HepG2 (cell line): ENCODE results near the gene COPS4. TPM values are rescaled to one million over a fixed set of nuclear protein-coding genes. Genes with fewer than 3 reads are reported as not detected.

Experiments
- ATAC-seq: fragments of 200-7000 bp; cut with Tn5 transposase; 3 replicates; pipeline ENCODE4 v1.9.1; 2020; ENCODE audit warnings: mild to moderate bottlenecking, moderate library complexity
- BruUV-seq: library from RNA; stranded (reverse); fragments of 400-500 nt; replicated peaks from 2 replicates; lab custom pipeline; 2021; lab: Mats Ljungman, UMichigan
- CTCF ChIA-PET: fragments of 300-600 bp; formaldehyde crosslinking; extraction: SDS; loops from one replicate; lab custom pipeline; 2021; ENCODE audit warnings: low total read pairs, inconsistent platforms, low intra/inter-chr PET ratio; lab: Yijun Ruan, JAX
- POLR2A ChIA-PET: fragments of 350-600 bp; sonication (Branson Sonifier 250); formaldehyde crosslinking; loops from one replicate; lab custom pipeline; 2020; ENCODE audit warnings: antibody characterized with exemption, inconsistent platforms; lab: Yijun Ruan, JAX
- DNase-seq: peaks from one replicate; pipeline ENCODE4 v3.0.0-alpha.2; 2015; ENCODE audit warnings: low spot score
- FAIRE-seq: peaks from 3 replicates; lab custom pipeline; 2011; peaks lifted over from hg19 to GRCh38; lab: Jason Lieb, UNC
- H2AFZ ChIP-seq: one replicate; pipeline ENCODE4 v1.6.1; 2011; ENCODE audit warnings: low read length, inconsistent platforms
- H3K27ac ChIP-seq: fragments of 300-600 bp; 3 replicates; pipeline ENCODE4 v1.8.0; 2011; ENCODE audit warnings: mixed run types, mild to moderate bottlenecking, mixed read lengths, low read length, inconsistent platforms; ENCODE audit not compliant: insufficient read depth; ENCODE audit errors: extremely low read length
- H3K27me3 ChIP-seq, 2 experiments: fragments of 200-600 bp in 1 of 2; 2 replicates in 1 of 2; 3 replicates in 1 of 2; pipeline versions ENCODE4 v1.6.0 to v1.8.0; 2011; ENCODE audit warnings: low read length in 2 of 2, mild to moderate bottlenecking in 2 of 2, moderate library complexity in 2 of 2, inconsistent platforms in 1 of 2; ENCODE audit not compliant: insufficient read depth in 2 of 2, control insufficient read depth in 1 of 2
- H3K36me3 ChIP-seq, 2 experiments: fragments of 200-600 bp in 1 of 2; replicated peaks in 1 of 2; 2 replicates in 1 of 2; 3 replicates in 1 of 2; pipeline versions ENCODE4 v1.5.1 to v1.8.0; 2011; ENCODE audit warnings: low read length in 2 of 2, inconsistent platforms in 1 of 2; ENCODE audit not compliant: insufficient read depth in 2 of 2, control insufficient read depth in 1 of 2
- H3K4me1 ChIP-seq: 2 replicates; pipeline ENCODE4 v1.5.1; 2012; ENCODE audit warnings: low read length, inconsistent platforms; ENCODE audit not compliant: insufficient read depth
- H3K4me2 ChIP-seq: 2 replicates; pipeline ENCODE4 v1.6.0; 2011; ENCODE audit warnings: low read depth, low read length, inconsistent platforms
- H3K4me3 ChIP-seq, 3 experiments: fragments of 200-600 bp in 1 of 3; sonication (generic), shearing (Covaris generic) in 1 of 3; replicated peaks in 1 of 3; 2 replicates each; pipeline ENCODE4 v1.5.1; 2011 to 2016; ENCODE audit warnings: low read length in 3 of 3, inconsistent platforms in 2 of 3, low read depth in 2 of 3, mild to moderate bottlenecking in 2 of 3, control low read depth in 1 of 3, mixed read lengths in 1 of 3; ENCODE audit not compliant: insufficient read depth in 1 of 3
- H3K79me2 ChIP-seq: one replicate; pipeline ENCODE4 v1.6.1; 2011; ENCODE audit warnings: low read length, inconsistent platforms; ENCODE audit not compliant: insufficient read depth
- H3K9ac ChIP-seq: 2 replicates; pipeline ENCODE4 v1.6.0; 2011; ENCODE audit warnings: mild to moderate bottlenecking, low read depth, low read length, inconsistent platforms; ENCODE audit not compliant: insufficient read depth
- H3K9me3 ChIP-seq: 2 replicates; pipeline ENCODE4 v1.5.1; 2012; ENCODE audit warnings: mild to moderate bottlenecking, low read length
- H4K20me1 ChIP-seq: 2 replicates; pipeline ENCODE4 v1.6.0; 2011; ENCODE audit warnings: inconsistent platforms, mild to moderate bottlenecking, low read length, moderate library complexity; ENCODE audit not compliant: insufficient read depth
- AHDC1 ChIP-seq: sonication (generic); formaldehyde crosslinking; IDR thresholded peaks from 2 replicates; pipeline ENCODE4 v1.5.1; 2020; ENCODE audit warnings: mild to moderate bottlenecking, missing genetic modification reagents, borderline replicate concordance
- ZFAT ChIP-seq: sonication (generic); formaldehyde crosslinking; conservative IDR thresholded peaks from 2 replicates; pipeline ENCODE4 v1.8.1; 2023; ENCODE audit warnings: missing genetic modification reagents, inconsistent platforms
- ZNF576 ChIP-seq: sonication (generic); formaldehyde crosslinking; IDR thresholded peaks from 2 replicates; pipeline ENCODE4 v1.4.0; 2020; ENCODE audit warnings: mild to moderate bottlenecking, missing genetic modification reagents
- WGBS: methylation state at CpG from one replicate; pipeline ENCODE4 v1.1.6; 2017; ENCODE audit warnings: low lambda C conversion rate; 5-methylcytosine and 5-hydroxymethylcytosine counted together
- in situ Hi-C: cut with HindIII; loops from 2 replicates; pipeline ENCODE4 v1.10.0; 2017; ENCODE audit warnings: low pct_unique_long_range_greater_than_20kb; ENCODE audit not compliant: extremely low pct_ligation_motif_present
- intact Hi-C: fragments of 100-400 bp; cut with micrococcal nuclease; formaldehyde crosslinking; loops from one replicate; pipeline ENCODE4 v1.10.0; 2022; ENCODE audit not compliant: unreplicated experiment
- polyA plus RNA-seq, 8 experiments: library from polyadenylated mRNA; depleted of rRNA in 3 of 8; stranded (reverse) in 7 of 8; unstranded in 1 of 8; fragments of >200 nt; fragmentation: Illumina TruSeq in 4 of 8; extraction: Trizol in 4 of 8; gene quantifications; 2 replicates each; pipeline versions ENCODE4 v1.2.1 to v1.2.3, GENCODE V29; 2011 to 2016; ENCODE audit warnings: low read depth in 4 of 8, missing spikeins in 1 of 8, mixed read lengths in 1 of 8; ENCODE audit not compliant: insufficient read depth in 1 of 8
- total RNA-seq, 5 experiments: library from RNA; depleted of rRNA; stranded (reverse); fragments of >200 nt; fragmentation: Illumina TruSeq; extraction: Trizol; gene quantifications; 2 replicates each; pipeline ENCODE4 v1.2.3, GENCODE V29; 2016; ENCODE audit warnings: low read depth in 1 of 5

Gene COPS4
- total and polyA plus RNA-seq, 2 of the 13 experiments (the other 11 are each of a cell fraction or from before 2014, with no cell fraction given) = 28.8 to 52.5 TPM

- Histone ChIP-seq H3K27me3 (no peaks in the 10 kb centered on the region; a peak in 1 of 5 replicates), H3K9ac (no peak overlapping the region)
- no TSS peak for BruUV-seq
- no peak for TF ChIP-seq AHDC1 (CRISPR knock-in tag)
- no peak for TF ChIP-seq ZFAT (CRISPR knock-in tag)
- TF ChIP-seq ZNF576 (CRISPR knock-in tag) = no peak
- TF ChIP-seq, all 625 proteins: peak for 0
- Histone ChIP-seq H4K20me1 (no peaks in the 10 kb centered on the region), H2AFZ (no peak overlapping the region), H3K4me2 (no peak overlapping the region), H3K4me1 (no peaks in the 10 kb centered on the region), H3K9me3 (no peaks in the 10 kb centered on the region), H3K27ac (no peak overlapping the region), H3K36me3 (peaks cover 7 to 26% of the 10 kb centered on the region in 2 experiments; a peak in 4 of 5 replicates), H3K79me2 (peaks cover 6% of the 10 kb centered on the region), H3K4me3 (no peak overlapping the region)
- ATAC-seq = no peak
- FAIRE-seq = no peak
- 94% methylated on average over 8 of the region's 8 CpGs for WGBS
- POLR2A ChIA-PET = interaction anchor here (0.8 kb wide), 1 partner anchor 12 kb away, joined by 4 read pairs; the partner anchor contains the start of gene COPS4
- CTCF ChIA-PET = no interaction called here
- in situ Hi-C loops (no loop called here), intact Hi-C loops (no loop called here)
- no peak for DNase-seq
Observed at GRCh38 chr4:83046693-83047473, 11.9 kb downstream of the COPS4 start.
